Right lobe of liver (tissue), 4 donors: ENCODE results near the gene APOO.

ENCODE experiments used
- CTCF ChIP-seq, 4 donors: fragments of 200-600 bp in 3 of 4; fragments of 450-650 bp in 1 of 4; IDR thresholded peaks; one replicate each; pipeline versions ENCODE4 v1.5.1 to v1.8.0; 2016 to 2022; ENCODE audit warnings: antibody characterized with exemption in 4 of 4, mild to moderate bottlenecking in 2 of 4
- POLR2A ChIP-seq: fragments of 450-650 bp; IDR thresholded peaks from one replicate; pipeline ENCODE4 v1.6.1; 2017; ENCODE audit warnings: antibody characterized with exemption, mild to moderate bottlenecking
- donor health status: DM: no; HTN: no; CAD: no.
- donor health status: DM: no; HTN: no; CAD: no.
- donor health status: DM: no; HTN: yes; CAD: no.

DNA sequence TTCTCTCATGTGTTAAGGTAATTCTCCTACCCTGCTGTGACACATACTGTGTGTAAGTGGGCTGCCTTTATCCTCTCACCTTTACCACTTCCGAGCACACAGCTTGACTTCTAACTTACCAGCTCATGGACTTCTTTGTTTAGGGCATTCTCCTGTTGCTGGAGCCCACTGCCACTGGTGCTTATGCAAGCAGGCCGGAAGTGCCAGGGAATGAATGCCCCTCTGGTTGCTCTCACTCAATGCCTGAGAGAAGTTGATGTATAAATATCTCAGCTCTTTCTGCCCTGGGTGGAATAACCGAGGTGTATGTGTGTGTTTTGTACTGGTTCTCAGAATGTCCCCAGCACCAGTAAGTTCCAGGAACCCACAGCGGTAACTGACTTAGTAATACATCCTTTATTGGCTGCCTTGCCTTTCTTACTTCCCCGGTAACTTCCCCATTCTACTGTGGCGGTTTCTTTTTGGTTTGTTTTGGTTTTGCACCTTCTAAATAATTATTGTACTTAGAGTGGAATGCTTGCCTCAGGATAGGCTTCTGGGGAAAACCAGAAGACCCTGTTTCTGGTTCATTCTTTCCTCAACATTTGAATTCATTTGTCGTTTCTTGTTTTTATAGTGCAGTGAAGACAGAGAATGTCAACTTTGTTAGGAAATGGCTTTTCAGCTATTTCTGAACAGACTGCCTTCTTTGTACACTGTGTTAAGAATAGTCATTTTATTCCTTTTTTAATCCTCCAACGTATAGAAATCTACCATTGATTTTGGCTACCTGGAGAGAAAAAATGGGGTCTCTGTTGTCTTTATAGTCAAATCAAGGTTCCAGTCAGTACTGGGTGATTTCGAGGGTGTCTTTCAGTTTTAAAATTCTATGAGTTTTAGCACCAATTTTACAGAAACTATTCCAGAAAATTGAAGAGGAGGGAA, 45.5 kb upstream of the APOO start:
- TF ChIP-seq CTCF (IDR thresholded peaks at IDR 0.05) (no peak), POLR2A (no peak)
